ENCODE data around the gene SH2D3A. TPM values are rescaled to one million over a fixed set of nuclear protein-coding genes. Genes with fewer than 3 reads are reported as not detected.

SH2D3A gene
- total and polyA plus RNA-seq, 2 experiments from 2014 or later = 20.7 to 38.4 TPM

GRCh38 chr19:6787393-6787792 is 20.2 kb upstream of the SH2D3A start:
- no peak for DNase-seq (ENCODE audit: low spot score)
- H3K27ac Mint-ChIP-seq = no peak overlapping the region
- peaks cover 91% of the 10 kb centered on the region for H3K9me3 Mint-ChIP-seq
- no peaks in the 10 kb centered on the region for H3K36me3 ChIP-seq (ENCODE audit: insufficient read depth)
- no peak overlapping the region for H3K4me3 Mint-ChIP-seq
- H3K4me1 ChIP-seq (ENCODE audit: insufficient read depth) = no peaks in the 10 kb centered on the region
- H3K9me2 ChIP-seq (ENCODE audit: insufficient read depth) = no peaks in the 10 kb centered on the region
- no peaks in the 10 kb centered on the region for H3K4me1 Mint-ChIP-seq
- no peak overlapping the region for H2AFZ ChIP-seq
- no peaks in the 10 kb centered on the region for H3F3A ChIP-seq (replicated peaks; ENCODE audit: low read depth)
- no peak overlapping the region for H3K27ac ChIP-seq (ENCODE audit: low read depth)
- no peaks in the 10 kb centered on the region for H4K20me1 ChIP-seq (replicated peaks; ENCODE audit: insufficient read depth)
- no peak overlapping the region for H3K4me3 ChIP-seq
- TF ChIP-seq ZNF114 (CRISPR knock-in tag; IDR thresholded peaks at IDR 0.05) = no peak
- TF ChIP-seq STAT1 (IDR thresholded peaks at IDR 0.05; ENCODE audit: unreplicated experiment) = no peak
- TF ChIP-seq ETS1 (IDR thresholded peaks at IDR 0.05) = no peak
- no peak for TF ChIP-seq CREB1 (CRISPR knock-in tag; IDR thresholded peaks at IDR 0.05; ENCODE audit: low read depth)
- no peak for TF ChIP-seq NANOG (IDR thresholded peaks at IDR 0.05; ENCODE audit: borderline replicate concordance)
- no peak for TF ChIP-seq ZNF331 (CRISPR knock-in tag; IDR thresholded peaks at IDR 0.05; ENCODE audit: low read depth)
- no peak for TF ChIP-seq EZH2phosphoT487 (IDR thresholded peaks at IDR 0.05; ENCODE audit: unreplicated experiment)
- no peak overlapping the region for H3K4me2 ChIP-seq
- peaks cover 6% of the 10 kb centered on the region for H3K27me3 Mint-ChIP-seq (ENCODE audit: insufficient read depth, low read depth, poor library complexity)
- ATAC-seq = no peak
- no peaks in the 10 kb centered on the region for H3K27me3 ChIP-seq (ENCODE audit: insufficient read depth)
- H3K79me2 ChIP-seq (replicated peaks; ENCODE audit: insufficient read depth) = no peaks in the 10 kb centered on the region
- peaks cover 36% of the 10 kb centered on the region for H3K36me3 Mint-ChIP-seq (ENCODE audit: low read depth)

- Histone ChIP-seq H2AFZ (no peak overlapping the region), H3F3A (replicated peaks; ENCODE audit: low read depth) (no peaks in the 10 kb centered on the region), H3K9me2 (ENCODE audit: insufficient read depth) (no peaks in the 10 kb centered on the region), H3K27me3 (ENCODE audit: insufficient read depth) (no peaks in the 10 kb centered on the region), H3K4me1 (ENCODE audit: insufficient read depth) (no peaks in the 10 kb centered on the region), H3K4me2 (no peak overlapping the region), H4K20me1 (replicated peaks; ENCODE audit: insufficient read depth) (no peaks in the 10 kb centered on the region), H3K4me3 (no peak overlapping the region), H3K27ac (ENCODE audit: low read depth) (no peak overlapping the region), H3K79me2 (replicated peaks; ENCODE audit: insufficient read depth) (no peaks in the 10 kb centered on the region), H3K36me3 (ENCODE audit: insufficient read depth) (no peaks in the 10 kb centered on the region)
- Mint-ChIP-seq H3K4me1 (no peaks in the 10 kb centered on the region), H3K9me3 (peaks cover 86% of the 10 kb centered on the region), H3K36me3 (ENCODE audit: low read depth) (peaks cover 27% of the 10 kb centered on the region), H3K27me3 (ENCODE audit: insufficient read depth, low read depth, poor library complexity) (peaks cover 7% of the 10 kb centered on the region), H3K4me3 (no peak overlapping the region), H3K27ac (no peak overlapping the region)
- TF ChIP-seq STAT1 (IDR thresholded peaks at IDR 0.05; ENCODE audit: unreplicated experiment) = no peak
- TF ChIP-seq EZH2phosphoT487 (IDR thresholded peaks at IDR 0.05; ENCODE audit: unreplicated experiment) = no peak
- no peak for ATAC-seq
- no peak for DNase-seq (ENCODE audit: low spot score)
Measured at GRCh38 chr19:6779206-6779605, 12.0 kb upstream of the SH2D3A start.

- no peak overlapping the region for H3K27ac Mint-ChIP-seq
- H3K4me3 Mint-ChIP-seq = no peak overlapping the region
- Histone ChIP-seq H3F3A (replicated peaks; ENCODE audit: low read depth) (no peaks in the 10 kb centered on the region), H3K4me1 (ENCODE audit: insufficient read depth) (peaks cover 2% of the 10 kb centered on the region; the same call in 1 of the 2 replicates), H2AFZ (no peak overlapping the region), H4K20me1 (replicated peaks; ENCODE audit: insufficient read depth) (no peaks in the 10 kb centered on the region), H3K4me3 (no peak overlapping the region), H3K9me2 (ENCODE audit: insufficient read depth) (no peaks in the 10 kb centered on the region), H3K27ac (ENCODE audit: low read depth) (no peak overlapping the region), H3K4me2 (no peak overlapping the region), H3K79me2 (replicated peaks; ENCODE audit: insufficient read depth) (no peaks in the 10 kb centered on the region), H3K36me3 (ENCODE audit: insufficient read depth) (no peaks in the 10 kb centered on the region), H3K27me3 (ENCODE audit: insufficient read depth) (no peaks in the 10 kb centered on the region)
- DNase-seq (ENCODE audit: low spot score) = no peak
- H3K36me3 Mint-ChIP-seq (ENCODE audit: low read depth) = peaks cover 31% of the 10 kb centered on the region
- no peaks in the 10 kb centered on the region for H3K4me1 Mint-ChIP-seq
- H3K27me3 Mint-ChIP-seq (ENCODE audit: insufficient read depth, low read depth, poor library complexity) = peaks cover 8% of the 10 kb centered on the region
- ATAC-seq = no peak
- peaks cover 83% of the 10 kb centered on the region for H3K9me3 Mint-ChIP-seq
- TF ChIP-seq REST (IDR thresholded peaks at IDR 0.05; ENCODE audit: unreplicated experiment) = no peak
- TF ChIP-seq STAT1 (IDR thresholded peaks at IDR 0.05; ENCODE audit: unreplicated experiment) = no peak
- no peak for TF ChIP-seq POLR2AphosphoS5 (IDR thresholded peaks at IDR 0.05; ENCODE audit: low read depth)
- TF ChIP-seq EZH2phosphoT487 (IDR thresholded peaks at IDR 0.05; ENCODE audit: unreplicated experiment) = no peak
- no peak for TF ChIP-seq CTCF (conservative IDR thresholded peaks at IDR 0.05; ENCODE audit: low read depth in 2 of 2)
- TF ChIP-seq CREB1 (CRISPR knock-in tag; IDR thresholded peaks at IDR 0.05; ENCODE audit: low read depth) = no peak
Measured at GRCh38 chr19:6778386-6778785, 11.2 kb upstream of the SH2D3A start.

All from GM23338 (cell line).